Neural cell (in vitro differentiated cells): ENCODE measurements around the gene ERBB4.

Experiments
- EZH2 ChIP-seq: fragments of 200-600, 300-800 bp; shearing (Covaris generic), sonication (generic); IDR thresholded peaks from 2 replicates; pipeline ENCODE4 v1.6.1; 2014; ENCODE audit warnings: antibody characterized with exemption, low read length, borderline replicate concordance, mild to moderate bottlenecking; ENCODE audit not compliant: insufficient read depth, poor library complexity, severe bottlenecking
- POLR2AphosphoS5 ChIP-seq: IDR thresholded peaks from 2 replicates; pipeline ENCODE4 v1.6.1; 2012
- TF ChIP-seq, protein P1 (sequence below): IDR thresholded peaks from 2 replicates; pipeline ENCODE4 v1.6.1; 2012; ENCODE audit warnings: borderline replicate concordance
- TF ChIP-seq, protein P2 (sequence below): fragments of 450-650 bp; IDR thresholded peaks from 2 replicates; pipeline ENCODE4 v1.5.1; 2014; ENCODE audit warnings: antibody characterized with exemption, mild to moderate bottlenecking, moderate library complexity; ENCODE audit not compliant: poor library complexity, severe bottlenecking

DNA sequence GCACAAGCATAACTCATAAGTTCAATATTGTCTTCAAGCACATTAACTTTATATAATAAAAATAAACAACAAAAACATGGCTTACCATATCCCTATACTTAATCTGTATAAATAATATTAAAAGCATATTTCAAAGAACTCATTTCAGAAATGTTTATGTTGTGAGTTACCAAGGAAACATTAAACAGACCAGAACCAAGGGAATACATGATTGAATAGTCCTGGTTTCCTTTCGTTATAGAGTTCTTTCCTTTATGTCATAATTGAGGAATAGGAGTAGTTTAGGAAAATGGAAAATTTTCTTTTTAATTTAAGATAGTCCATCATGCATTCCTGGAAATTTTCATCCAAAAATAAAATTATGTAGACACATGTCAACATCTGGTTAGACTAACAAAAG, 343.0 kb downstream of the ERBB4 start:
- no peak for TF ChIP-seq POLR2AphosphoS5
- TF ChIP-seq, protein P1, sequence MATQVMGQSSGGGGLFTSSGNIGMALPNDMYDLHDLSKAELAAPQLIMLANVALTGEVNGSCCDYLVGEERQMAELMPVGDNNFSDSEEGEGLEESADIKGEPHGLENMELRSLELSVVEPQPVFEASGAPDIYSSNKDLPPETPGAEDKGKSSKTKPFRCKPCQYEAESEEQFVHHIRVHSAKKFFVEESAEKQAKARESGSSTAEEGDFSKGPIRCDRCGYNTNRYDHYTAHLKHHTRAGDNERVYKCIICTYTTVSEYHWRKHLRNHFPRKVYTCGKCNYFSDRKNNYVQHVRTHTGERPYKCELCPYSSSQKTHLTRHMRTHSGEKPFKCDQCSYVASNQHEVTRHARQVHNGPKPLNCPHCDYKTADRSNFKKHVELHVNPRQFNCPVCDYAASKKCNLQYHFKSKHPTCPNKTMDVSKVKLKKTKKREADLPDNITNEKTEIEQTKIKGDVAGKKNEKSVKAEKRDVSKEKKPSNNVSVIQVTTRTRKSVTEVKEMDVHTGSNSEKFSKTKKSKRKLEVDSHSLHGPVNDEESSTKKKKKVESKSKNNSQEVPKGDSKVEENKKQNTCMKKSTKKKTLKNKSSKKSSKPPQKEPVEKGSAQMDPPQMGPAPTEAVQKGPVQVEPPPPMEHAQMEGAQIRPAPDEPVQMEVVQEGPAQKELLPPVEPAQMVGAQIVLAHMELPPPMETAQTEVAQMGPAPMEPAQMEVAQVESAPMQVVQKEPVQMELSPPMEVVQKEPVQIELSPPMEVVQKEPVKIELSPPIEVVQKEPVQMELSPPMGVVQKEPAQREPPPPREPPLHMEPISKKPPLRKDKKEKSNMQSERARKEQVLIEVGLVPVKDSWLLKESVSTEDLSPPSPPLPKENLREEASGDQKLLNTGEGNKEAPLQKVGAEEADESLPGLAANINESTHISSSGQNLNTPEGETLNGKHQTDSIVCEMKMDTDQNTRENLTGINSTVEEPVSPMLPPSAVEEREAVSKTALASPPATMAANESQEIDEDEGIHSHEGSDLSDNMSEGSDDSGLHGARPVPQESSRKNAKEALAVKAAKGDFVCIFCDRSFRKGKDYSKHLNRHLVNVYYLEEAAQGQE: no peak
- TF ChIP-seq, protein P2, sequence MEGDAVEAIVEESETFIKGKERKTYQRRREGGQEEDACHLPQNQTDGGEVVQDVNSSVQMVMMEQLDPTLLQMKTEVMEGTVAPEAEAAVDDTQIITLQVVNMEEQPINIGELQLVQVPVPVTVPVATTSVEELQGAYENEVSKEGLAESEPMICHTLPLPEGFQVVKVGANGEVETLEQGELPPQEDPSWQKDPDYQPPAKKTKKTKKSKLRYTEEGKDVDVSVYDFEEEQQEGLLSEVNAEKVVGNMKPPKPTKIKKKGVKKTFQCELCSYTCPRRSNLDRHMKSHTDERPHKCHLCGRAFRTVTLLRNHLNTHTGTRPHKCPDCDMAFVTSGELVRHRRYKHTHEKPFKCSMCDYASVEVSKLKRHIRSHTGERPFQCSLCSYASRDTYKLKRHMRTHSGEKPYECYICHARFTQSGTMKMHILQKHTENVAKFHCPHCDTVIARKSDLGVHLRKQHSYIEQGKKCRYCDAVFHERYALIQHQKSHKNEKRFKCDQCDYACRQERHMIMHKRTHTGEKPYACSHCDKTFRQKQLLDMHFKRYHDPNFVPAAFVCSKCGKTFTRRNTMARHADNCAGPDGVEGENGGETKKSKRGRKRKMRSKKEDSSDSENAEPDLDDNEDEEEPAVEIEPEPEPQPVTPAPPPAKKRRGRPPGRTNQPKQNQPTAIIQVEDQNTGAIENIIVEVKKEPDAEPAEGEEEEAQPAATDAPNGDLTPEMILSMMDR: no peak
- TF ChIP-seq EZH2: no peak
